ENCODE measurements around the gene VRK2. TPM values are rescaled to one million over a fixed set of nuclear protein-coding genes. Genes with fewer than 3 reads are reported as not detected.
"Not testable (repeated sequence)": the region's sequence is repeated elsewhere in the genome, so short reads cannot be mapped to it uniquely, and the experiment has no call there.

The VRK2 gene
- total RNA-seq, 1 donor from 2014 or later: 25.6 TPM

DNA sequence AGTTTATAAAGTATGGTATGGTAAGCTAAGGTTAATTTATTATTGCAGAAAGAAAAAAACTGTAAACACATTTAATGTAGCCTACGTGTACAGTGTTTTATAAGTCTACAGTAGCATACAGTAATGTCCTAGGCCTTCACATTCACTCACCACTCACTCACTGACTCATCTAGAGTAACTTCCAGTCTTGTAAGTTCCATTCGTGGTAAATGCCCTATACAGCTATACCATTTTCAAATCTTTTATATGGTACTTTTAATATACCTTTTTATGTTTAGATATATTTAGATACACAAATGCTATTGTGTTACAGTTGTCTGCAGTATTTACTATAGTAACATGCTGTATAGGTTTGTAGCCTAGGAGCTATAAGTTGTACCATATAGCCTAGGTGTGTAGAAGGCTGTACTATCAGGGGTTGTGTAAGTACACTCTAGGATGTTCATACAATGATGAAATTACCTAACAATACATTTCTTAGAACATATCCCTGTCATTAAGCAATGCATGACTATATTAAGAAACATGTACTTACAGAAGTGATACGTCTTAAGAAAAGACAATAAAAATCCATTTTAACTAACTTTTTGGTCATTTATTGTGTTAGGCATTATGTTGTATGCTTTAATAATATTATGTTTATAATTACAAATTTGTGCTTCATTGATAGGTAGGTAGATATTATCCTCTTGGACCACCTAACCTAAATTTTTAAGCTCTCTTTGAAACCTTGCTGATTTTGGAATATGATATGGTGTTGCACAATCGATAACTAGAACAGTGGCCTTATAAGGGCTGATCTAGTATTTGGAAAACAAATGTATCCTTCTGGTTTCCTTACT, 51.9 kb downstream of the VRK2 start:
- Mint-ChIP-seq H3K4me3 (no peak overlapping the region), H3K27me3 (ENCODE audit: insufficient read depth) (no peaks in the 10 kb centered on the region), H3K36me3 (ENCODE audit: low read depth) (peaks cover 7% of the 10 kb centered on the region), H3K4me1 (ENCODE audit: low read depth) (peaks cover 4% of the 10 kb centered on the region), H3K9me3 (peaks cover 11% of the 10 kb centered on the region), H3K27ac (no peak overlapping the region)
- no peak for DNase-seq (ENCODE audit: low spot score)
- intact Hi-C loops (cut with micrococcal nuclease): no loop called here

GRCh38 chr2:58099096-58099769, 52.6 kb downstream of the VRK2 start:
- DNase-seq (ENCODE audit: low spot score): no peak
- Mint-ChIP-seq H3K9me3 (peaks cover 10% of the 10 kb centered on the region), H3K36me3 (ENCODE audit: low read depth) (peaks cover 6% of the 10 kb centered on the region), H3K4me3 (no peak overlapping the region), H3K27ac (no peak overlapping the region), H3K4me1 (ENCODE audit: low read depth) (peaks cover 4% of the 10 kb centered on the region), H3K27me3 (ENCODE audit: insufficient read depth) (no peaks in the 10 kb centered on the region)
- intact Hi-C loops (cut with micrococcal nuclease): no loop called here

- intact Hi-C loops (cut with micrococcal nuclease): no loop called here
- Mint-ChIP-seq H3K27ac (no peak overlapping the region), H3K36me3 (ENCODE audit: low read depth) (peaks cover 4% of the 10 kb centered on the region), H3K4me1 (ENCODE audit: low read depth) (peaks cover 4% of the 10 kb centered on the region), H3K9me3 (no peaks in the 10 kb centered on the region), H3K27me3 (ENCODE audit: insufficient read depth) (no peaks in the 10 kb centered on the region), H3K4me3 (no peak overlapping the region)
- DNase-seq (ENCODE audit: low spot score): no peak
These were observed 54.9 kb downstream of the VRK2 start for GRCh38 chr2:58101500-58101899.

- peaks cover 12% of the 10 kb centered on the region for H3K4me1 Mint-ChIP-seq (ENCODE audit: low read depth)
- H3K36me3 Mint-ChIP-seq (ENCODE audit: low read depth): no peaks in the 10 kb centered on the region
- intact Hi-C loops (cut with micrococcal nuclease): no loop called here
- H3K27ac Mint-ChIP-seq: no peak overlapping the region
- no peak for DNase-seq (ENCODE audit: low spot score)
- H3K4me3 Mint-ChIP-seq: no peak overlapping the region
- no peaks in the 10 kb centered on the region for H3K27me3 Mint-ChIP-seq (ENCODE audit: insufficient read depth)
- no peaks in the 10 kb centered on the region for H3K9me3 Mint-ChIP-seq
These were observed 60.3 kb downstream of the VRK2 start for GRCh38 chr2:58106896-58107295.

DNA sequence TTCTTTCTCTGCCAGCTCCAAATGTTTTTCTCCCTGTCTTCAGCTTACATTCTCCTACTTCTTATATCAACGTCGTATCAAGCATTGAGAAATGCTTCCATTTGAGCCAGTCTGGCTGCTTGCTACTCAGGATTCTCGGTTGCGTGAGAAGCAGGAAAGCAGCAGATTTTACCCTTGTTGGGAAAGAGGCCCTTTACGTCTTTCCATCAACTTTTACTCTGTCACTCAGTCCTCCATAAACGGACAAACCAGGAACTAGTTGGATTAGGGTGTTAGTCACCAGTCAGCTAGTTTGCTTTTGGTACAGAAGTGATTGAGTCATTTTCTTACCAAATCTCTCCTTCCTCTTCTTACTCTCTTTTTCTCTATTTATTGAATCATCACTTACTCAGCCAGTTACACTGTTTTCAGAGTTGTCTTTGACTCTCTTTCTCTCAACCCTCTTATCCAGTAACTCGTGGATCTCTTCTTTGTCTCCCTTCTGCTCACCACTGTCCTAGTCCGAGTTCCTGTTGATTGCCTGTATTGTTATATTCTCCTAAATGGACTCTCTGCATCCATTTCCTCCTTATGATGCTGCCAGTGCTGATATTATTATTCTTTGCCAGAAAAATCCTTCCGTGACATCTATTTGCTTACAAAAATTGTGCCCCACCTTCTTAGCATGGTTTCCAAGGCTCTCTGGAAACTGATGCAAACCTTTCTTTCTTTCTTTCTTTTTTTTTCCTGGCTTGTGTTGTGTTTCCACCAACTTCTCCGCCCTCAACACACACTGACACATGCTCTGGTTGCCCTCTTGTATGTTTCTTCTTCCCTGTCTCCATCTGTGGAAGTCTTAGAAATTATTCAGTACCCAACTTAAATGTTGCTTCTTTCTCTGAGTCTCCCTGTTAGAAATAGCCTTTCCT, 61.5 kb downstream of the VRK2 start:
- no peak for DNase-seq (ENCODE audit: low spot score)
- Mint-ChIP-seq H3K9me3 (no peaks in the 10 kb centered on the region), H3K4me3 (no peak overlapping the region), H3K4me1 (ENCODE audit: low read depth) (peaks cover 12% of the 10 kb centered on the region), H3K27ac (no peak overlapping the region), H3K36me3 (ENCODE audit: low read depth) (no peaks in the 10 kb centered on the region), H3K27me3 (ENCODE audit: insufficient read depth) (no peaks in the 10 kb centered on the region)
- intact Hi-C loops (cut with micrococcal nuclease): no loop called here

- H3K36me3 Mint-ChIP-seq (ENCODE audit: low read depth): no peaks in the 10 kb centered on the region
- no peak overlapping the region for H3K27ac Mint-ChIP-seq
- intact Hi-C loops (cut with micrococcal nuclease): no loop called here
These were observed 62.9 kb downstream of the VRK2 start for GRCh38 chr2:58109481-58109880.

GRCh38 chr2:58110765-58111164, 64.2 kb downstream of the VRK2 start:
- Mint-ChIP-seq H3K4me1 (ENCODE audit: low read depth) (peaks cover 12% of the 10 kb centered on the region), H3K4me3 (no peak overlapping the region), H3K36me3 (ENCODE audit: low read depth) (no peaks in the 10 kb centered on the region), H3K27ac (no peak overlapping the region), H3K27me3 (ENCODE audit: insufficient read depth) (no peaks in the 10 kb centered on the region), H3K9me3 (no peaks in the 10 kb centered on the region)
- intact Hi-C loops (cut with micrococcal nuclease): no loop called here
- no peak for DNase-seq (ENCODE audit: low spot score)

More at GRCh38 chr2:58109481-58109880, 62.9 kb downstream of the VRK2 start:
- H3K4me1 Mint-ChIP-seq (ENCODE audit: low read depth): peaks cover 12% of the 10 kb centered on the region
- no peaks in the 10 kb centered on the region for H3K9me3 Mint-ChIP-seq
- H3K27me3 Mint-ChIP-seq (ENCODE audit: insufficient read depth): no peaks in the 10 kb centered on the region
- H3K4me3 Mint-ChIP-seq: no peak overlapping the region
- DNase-seq (ENCODE audit: low spot score): no peak

DNA sequence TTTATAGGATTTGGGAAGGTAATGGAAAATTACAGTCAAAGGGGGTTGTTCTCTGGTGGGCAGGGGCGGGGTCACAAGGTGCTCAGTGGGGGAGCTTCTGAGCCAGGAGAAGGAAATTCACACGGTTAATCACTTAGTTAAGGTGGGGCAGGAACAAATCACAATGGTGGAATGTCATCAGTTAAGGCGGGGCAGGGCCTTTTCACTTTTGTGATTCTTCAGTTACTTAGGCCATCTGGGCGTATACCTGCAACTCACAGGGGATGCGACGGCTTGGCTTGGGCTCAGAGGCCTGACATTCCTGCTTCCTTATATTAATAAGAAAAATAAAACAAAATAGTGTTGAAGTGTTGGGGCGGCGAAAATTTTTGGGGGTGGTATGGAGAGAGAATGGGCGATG, 67.0 kb downstream of the VRK2 start:
- DNase-seq (ENCODE audit: low spot score); intact Hi-C loops (cut with micrococcal nuclease); H3K36me3 Mint-ChIP-seq (ENCODE audit: low read depth): not testable (repeated sequence)

DNA sequence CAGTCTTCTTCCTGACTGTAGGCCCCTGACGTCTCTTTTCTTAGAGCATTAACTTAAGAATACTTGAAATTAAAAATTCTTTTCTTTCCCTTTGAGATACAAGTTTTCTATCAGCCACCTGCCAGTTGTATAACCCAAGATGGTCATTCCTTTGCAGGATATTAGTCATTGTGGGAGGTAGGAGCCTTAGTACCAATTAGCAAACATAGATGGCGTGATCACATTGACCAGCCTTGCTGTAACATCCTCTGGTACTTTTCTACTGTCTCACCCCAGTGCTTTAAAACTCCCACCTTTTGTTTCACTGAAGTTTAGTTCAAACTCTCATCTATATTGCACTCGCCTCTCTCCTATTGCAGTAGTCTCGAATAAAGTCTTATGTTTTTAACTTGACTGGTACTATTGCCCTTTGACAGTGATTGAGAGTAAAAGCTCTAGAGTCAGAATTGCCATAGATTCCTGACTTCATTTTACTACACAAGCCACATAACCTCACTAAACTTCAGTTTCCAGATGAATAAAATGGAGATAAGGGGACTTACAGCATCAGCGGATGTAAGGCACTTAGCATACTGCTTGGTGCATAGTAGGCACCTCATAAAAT, 74.1 kb downstream of the VRK2 start:
- peaks cover 10% of the 10 kb centered on the region for H3K36me3 Mint-ChIP-seq (ENCODE audit: low read depth)
- H3K9me3 Mint-ChIP-seq: no peaks in the 10 kb centered on the region
- no peak overlapping the region for H3K4me3 Mint-ChIP-seq
- no peak for DNase-seq (ENCODE audit: low spot score)
- H3K4me1 Mint-ChIP-seq (ENCODE audit: low read depth): no peaks in the 10 kb centered on the region
- intact Hi-C loops (cut with micrococcal nuclease): no loop called here
- no peak overlapping the region for H3K27ac Mint-ChIP-seq
- no peaks in the 10 kb centered on the region for H3K27me3 Mint-ChIP-seq (ENCODE audit: insufficient read depth)

More for the DNA sequence above, 67.0 kb downstream of the VRK2 start:
- not testable (repeated sequence) for H3K27me3 Mint-ChIP-seq (ENCODE audit: insufficient read depth); H3K4me1 Mint-ChIP-seq (ENCODE audit: low read depth); H3K4me3 Mint-ChIP-seq; H3K9me3 Mint-ChIP-seq; H3K27ac Mint-ChIP-seq

- no peaks in the 10 kb centered on the region for H3K9me3 Mint-ChIP-seq
- DNase-seq (ENCODE audit: low spot score): no peak
- H3K27ac Mint-ChIP-seq: no peak overlapping the region
- no peak overlapping the region for H3K4me3 Mint-ChIP-seq
- peaks cover 10% of the 10 kb centered on the region for H3K36me3 Mint-ChIP-seq (ENCODE audit: low read depth)
- no peaks in the 10 kb centered on the region for H3K4me1 Mint-ChIP-seq (ENCODE audit: low read depth)
- H3K27me3 Mint-ChIP-seq (ENCODE audit: insufficient read depth): no peaks in the 10 kb centered on the region
- intact Hi-C loops (cut with micrococcal nuclease): no loop called here
These were observed 75.4 kb downstream of the VRK2 start for GRCh38 chr2:58122040-58122439.

DNA sequence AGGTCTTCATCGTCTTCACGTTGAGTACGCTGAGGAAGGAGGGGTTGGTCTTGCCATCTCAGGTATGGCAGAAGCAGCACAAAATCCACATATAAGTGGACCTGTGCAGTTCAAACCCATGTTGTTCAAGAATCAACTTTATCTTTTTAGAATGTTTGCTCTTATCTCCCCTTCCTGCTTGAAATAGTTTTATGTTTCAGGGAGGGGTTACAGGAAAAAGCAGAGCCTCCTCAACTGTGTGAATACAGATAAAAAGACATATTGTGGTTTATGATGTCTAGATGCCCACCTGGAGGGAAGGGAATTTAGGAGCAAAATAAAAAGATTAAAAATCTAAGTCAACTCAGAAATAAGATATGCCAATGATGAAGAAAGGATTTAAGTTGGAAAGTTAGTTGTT, 75.9 kb downstream of the VRK2 start:
- intact Hi-C loops (cut with micrococcal nuclease): no loop called here
- no peak for DNase-seq (ENCODE audit: low spot score)
- no peak overlapping the region for H3K27ac Mint-ChIP-seq
- no peaks in the 10 kb centered on the region for H3K4me1 Mint-ChIP-seq (ENCODE audit: low read depth)
- H3K9me3 Mint-ChIP-seq: no peaks in the 10 kb centered on the region
- H3K27me3 Mint-ChIP-seq (ENCODE audit: insufficient read depth): no peaks in the 10 kb centered on the region
- H3K4me3 Mint-ChIP-seq: no peak overlapping the region
- peaks cover 10% of the 10 kb centered on the region for H3K36me3 Mint-ChIP-seq (ENCODE audit: low read depth)

DNA sequence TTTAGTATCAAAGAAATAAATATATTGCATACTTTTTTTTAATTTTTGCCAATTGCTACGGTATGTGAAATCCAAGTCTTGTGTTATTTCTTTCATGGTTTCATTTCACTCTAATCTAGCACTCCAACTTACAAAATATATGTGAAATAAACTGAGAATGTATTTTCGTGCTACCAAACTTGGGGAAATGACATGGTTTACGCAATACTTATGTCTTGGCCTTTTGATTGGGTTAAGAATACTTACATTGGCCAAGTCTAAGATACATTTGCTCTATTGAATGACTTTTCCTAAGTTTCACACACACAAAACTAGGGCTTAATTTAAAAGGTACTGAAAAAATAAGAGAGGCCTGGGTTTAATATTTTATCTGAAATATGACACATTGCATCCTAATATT, 80.5 kb downstream of the VRK2 start:
- DNase-seq (ENCODE audit: low spot score): no peak
- no peak overlapping the region for H3K27ac Mint-ChIP-seq
- H3K9me3 Mint-ChIP-seq: no peaks in the 10 kb centered on the region
- H3K27me3 Mint-ChIP-seq (ENCODE audit: insufficient read depth): no peaks in the 10 kb centered on the region
- intact Hi-C loops (cut with micrococcal nuclease): no loop called here
- H3K4me3 Mint-ChIP-seq: no peak overlapping the region
- peaks cover 9% of the 10 kb centered on the region for H3K36me3 Mint-ChIP-seq (ENCODE audit: low read depth)
- no peaks in the 10 kb centered on the region for H3K4me1 Mint-ChIP-seq (ENCODE audit: low read depth)
